Osteocyte (in vitro differentiated cells): ENCODE data around the gene UBE2R2. TPM values are rescaled to one million over a fixed set of nuclear protein-coding genes. Genes with fewer than 3 reads are reported as not detected.
"Not testable (repeated sequence)": the region's sequence is repeated elsewhere in the genome, so short reads cannot be mapped to it uniquely, and the experiment has no call there.

Experiments
- DNase-seq: peaks from one replicate; pipeline ENCODE4 v3.0.0; 2021; ENCODE audit warnings: mixed read lengths; ENCODE audit not compliant: unreplicated experiment; ENCODE audit errors: extremely low spot score
- H3K27ac Mint-ChIP-seq: one replicate; pipeline ENCODE4 v1.8.0; 2021; ENCODE audit warnings: mild to moderate bottlenecking, mixed read lengths; ENCODE audit not compliant: unreplicated experiment
- H3K27me3 Mint-ChIP-seq: one replicate; pipeline ENCODE4 v1.8.0; 2021; ENCODE audit warnings: mixed read lengths; ENCODE audit not compliant: unreplicated experiment
- H3K36me3 Mint-ChIP-seq: one replicate; pipeline ENCODE4 v1.8.0; 2021; ENCODE audit warnings: mixed read lengths; ENCODE audit not compliant: unreplicated experiment
- H3K4me1 Mint-ChIP-seq: one replicate; pipeline ENCODE4 v1.8.0; 2021; ENCODE audit warnings: mixed read lengths; ENCODE audit not compliant: unreplicated experiment
- H3K4me3 Mint-ChIP-seq: one replicate; pipeline ENCODE4 v1.8.0; 2021; ENCODE audit warnings: mild to moderate bottlenecking, moderate library complexity, mixed read lengths; ENCODE audit not compliant: unreplicated experiment
- H3K9me3 Mint-ChIP-seq: one replicate; pipeline ENCODE4 v1.8.0; 2021; ENCODE audit warnings: mixed read lengths; ENCODE audit not compliant: unreplicated experiment
- total RNA-seq: library from RNA; stranded (reverse); gene quantifications from 2 replicates; pipeline ENCODE4 v1.2.1, GENCODE V29; 2021
- TF ChIP-seq, protein P1 (sequence below): fragments of 200-600 bp; sonication (generic); IDR thresholded peaks from 2 replicates; pipeline ENCODE4 v1.5.0; 2021; ENCODE audit warnings: antibody characterized with exemption, mild to moderate bottlenecking, moderate library complexity

UBE2R2 gene
- total RNA-seq, 1 donor from 2014 or later, result 48.1 TPM

DNA sequence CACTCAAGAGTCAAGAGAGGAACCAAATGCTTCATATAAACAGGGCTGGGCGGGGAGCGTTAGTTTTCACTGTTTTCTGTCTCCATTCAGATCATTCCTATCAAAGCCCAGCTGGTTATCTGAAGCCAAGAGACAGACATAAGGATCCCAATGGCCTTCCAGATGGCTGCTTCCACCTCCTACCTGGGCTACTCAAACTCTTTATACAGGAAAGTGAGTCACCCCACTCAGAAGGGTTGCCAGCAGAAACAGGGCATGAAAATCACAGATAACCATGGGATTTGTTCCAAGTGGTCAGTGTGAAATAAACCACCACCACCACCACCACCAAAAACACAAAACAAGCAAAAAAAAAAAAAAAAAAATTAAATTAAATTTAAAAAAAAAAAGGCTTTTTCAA lies 16.1 kb upstream of the UBE2R2 start:
- DNase-seq, result no peak
- Mint-ChIP-seq H3K9me3 (no peaks in the 10 kb centered on the region), H3K36me3 (peaks cover 4% of the 10 kb centered on the region), H3K27ac (no peak overlapping the region), H3K27me3 (peaks cover 44% of the 10 kb centered on the region), H3K4me3 (no peak overlapping the region), H3K4me1 (no peaks in the 10 kb centered on the region)
- TF ChIP-seq, protein P1, sequence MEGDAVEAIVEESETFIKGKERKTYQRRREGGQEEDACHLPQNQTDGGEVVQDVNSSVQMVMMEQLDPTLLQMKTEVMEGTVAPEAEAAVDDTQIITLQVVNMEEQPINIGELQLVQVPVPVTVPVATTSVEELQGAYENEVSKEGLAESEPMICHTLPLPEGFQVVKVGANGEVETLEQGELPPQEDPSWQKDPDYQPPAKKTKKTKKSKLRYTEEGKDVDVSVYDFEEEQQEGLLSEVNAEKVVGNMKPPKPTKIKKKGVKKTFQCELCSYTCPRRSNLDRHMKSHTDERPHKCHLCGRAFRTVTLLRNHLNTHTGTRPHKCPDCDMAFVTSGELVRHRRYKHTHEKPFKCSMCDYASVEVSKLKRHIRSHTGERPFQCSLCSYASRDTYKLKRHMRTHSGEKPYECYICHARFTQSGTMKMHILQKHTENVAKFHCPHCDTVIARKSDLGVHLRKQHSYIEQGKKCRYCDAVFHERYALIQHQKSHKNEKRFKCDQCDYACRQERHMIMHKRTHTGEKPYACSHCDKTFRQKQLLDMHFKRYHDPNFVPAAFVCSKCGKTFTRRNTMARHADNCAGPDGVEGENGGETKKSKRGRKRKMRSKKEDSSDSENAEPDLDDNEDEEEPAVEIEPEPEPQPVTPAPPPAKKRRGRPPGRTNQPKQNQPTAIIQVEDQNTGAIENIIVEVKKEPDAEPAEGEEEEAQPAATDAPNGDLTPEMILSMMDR, result no peak

DNA sequence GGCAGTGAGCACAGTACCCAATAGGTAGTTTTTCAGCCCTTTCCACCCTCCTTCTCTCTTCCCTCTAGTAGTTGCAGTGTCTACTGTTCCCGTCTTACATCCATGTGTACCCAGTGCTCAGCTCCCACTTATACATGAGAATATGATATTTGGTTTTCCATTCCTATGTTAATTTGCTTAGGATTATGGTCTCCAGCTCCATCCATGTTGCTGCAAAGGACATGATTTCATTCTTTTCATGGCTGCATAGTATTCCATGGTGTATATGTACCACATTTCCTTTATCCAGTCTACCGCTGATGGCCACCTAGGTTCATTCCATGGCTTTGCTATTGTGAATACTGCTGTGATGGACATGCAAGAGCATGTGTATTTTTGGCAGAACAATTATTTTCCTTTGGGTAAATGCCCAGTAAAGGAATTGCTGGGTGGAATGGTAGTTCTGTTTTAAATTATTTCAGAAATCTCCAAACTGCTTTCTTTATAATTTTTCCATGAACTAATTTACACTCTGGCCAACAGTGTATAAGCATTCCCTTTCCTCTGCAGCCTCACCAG lies 14.9 kb upstream of the UBE2R2 start:
- not testable (repeated sequence) for DNase-seq, H3K36me3 Mint-ChIP-seq, H3K27ac Mint-ChIP-seq, H3K4me1 Mint-ChIP-seq, H3K4me3 Mint-ChIP-seq, H3K9me3 Mint-ChIP-seq
- H3K27me3 Mint-ChIP-seq, result peaks cover 42% of the 10 kb centered on the region

GRCh38 chr9:33804196-33804595 lies 12.8 kb upstream of the UBE2R2 start:
- H3K9me3 Mint-ChIP-seq, DNase-seq: not testable (repeated sequence)

DNA sequence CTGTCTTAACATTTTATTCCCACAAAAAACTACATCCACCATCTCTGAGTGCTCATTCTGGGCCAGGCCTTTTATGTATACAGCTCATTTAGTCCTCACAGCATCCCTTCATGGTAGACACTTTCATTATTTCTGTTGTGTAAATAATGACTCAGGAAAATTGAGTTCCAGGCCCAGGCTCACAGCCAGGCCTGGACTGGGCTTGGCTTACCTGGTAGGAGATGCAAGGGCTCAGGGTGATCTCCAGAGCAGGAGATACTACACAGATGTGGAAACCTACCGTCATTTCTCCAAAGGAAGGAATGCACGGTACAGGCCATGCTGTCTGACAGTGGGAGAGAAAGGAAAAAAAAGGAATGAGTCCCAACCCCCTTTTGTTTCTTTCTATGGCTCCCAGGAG lies 9.8 kb upstream of the UBE2R2 start:
- not testable (repeated sequence) for H3K36me3 Mint-ChIP-seq, H3K9me3 Mint-ChIP-seq, H3K27ac Mint-ChIP-seq, DNase-seq, H3K4me3 Mint-ChIP-seq, H3K4me1 Mint-ChIP-seq
- peaks cover 18% of the 10 kb centered on the region for H3K27me3 Mint-ChIP-seq

More at GRCh38 chr9:33804196-33804595, 12.8 kb upstream of the UBE2R2 start:
- not testable (repeated sequence) for H3K4me3 Mint-ChIP-seq, H3K4me1 Mint-ChIP-seq, H3K27ac Mint-ChIP-seq, H3K36me3 Mint-ChIP-seq
- H3K27me3 Mint-ChIP-seq, result peaks cover 24% of the 10 kb centered on the region

- H3K4me1 Mint-ChIP-seq, H3K27ac Mint-ChIP-seq, DNase-seq, H3K9me3 Mint-ChIP-seq, H3K27me3 Mint-ChIP-seq, H3K36me3 Mint-ChIP-seq, H3K4me3 Mint-ChIP-seq: not testable (repeated sequence)
Observed at GRCh38 chr9:33808979-33809322, 8.0 kb upstream of the UBE2R2 start.

DNA sequence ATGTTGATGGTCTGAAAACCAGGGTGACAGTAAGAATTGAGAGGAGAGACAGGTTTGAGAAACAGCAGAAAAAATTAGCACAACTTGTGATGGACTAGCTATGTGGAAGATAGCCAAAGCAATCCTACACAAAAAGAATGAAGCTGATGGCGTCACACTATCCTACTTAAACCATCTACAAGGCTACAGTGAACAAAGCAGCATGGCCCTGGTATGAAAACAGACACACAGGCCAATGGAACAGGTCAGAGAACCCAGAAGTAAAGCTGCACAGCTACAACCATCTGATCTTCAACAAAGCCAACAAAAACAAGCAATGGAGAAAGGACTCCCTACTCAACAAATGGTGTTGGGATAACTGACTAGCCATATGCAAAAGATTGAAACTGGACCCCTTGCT lies 7.5 kb upstream of the UBE2R2 start:
- Mint-ChIP-seq H3K27ac (no peak overlapping the region), H3K36me3 (no peaks in the 10 kb centered on the region), H3K9me3 (no peaks in the 10 kb centered on the region), H3K27me3 (peaks cover 3% of the 10 kb centered on the region), H3K4me3 (no peak overlapping the region), H3K4me1 (peaks cover 8% of the 10 kb centered on the region)
- TF ChIP-seq, protein P1, result no peak
- no peak for DNase-seq

- TF ChIP-seq, protein P1, result peak; percentile 75
- Mint-ChIP-seq H3K27ac (peak overlapping the region; percentile 66), H3K9me3 (no peaks in the 10 kb centered on the region), H3K36me3 (no peaks in the 10 kb centered on the region), H3K4me3 (no peak overlapping the region), H3K27me3 (no peaks in the 10 kb centered on the region), H3K4me1 (peaks cover 21% of the 10 kb centered on the region)
- peak; percentile 56 for DNase-seq
Observed at GRCh38 chr9:33813712-33814641, 3.0 kb upstream of the UBE2R2 start.
